Fibroblast of lung (primary cell): ENCODE results near the gene CARS2.

Source experiments
- EZH2 ChIP-seq: IDR thresholded peaks from 2 replicates; pipeline ENCODE4 v1.5.1; 2012; ENCODE audit warnings: low read length, control low read depth, mild to moderate bottlenecking; ENCODE audit errors: missing control alignments
- TF ChIP-seq, protein P1 (sequence below), 2 donors: IDR thresholded peaks in 1 of 2; conservative IDR thresholded peaks in 1 of 2; 1 replicate in 1 of 2; 2 replicates in 1 of 2; pipeline ENCODE4 v1.5.1; 2011 to 2012; ENCODE audit warnings: low read length in 2 of 2, control low read depth in 1 of 2, inconsistent platforms in 1 of 2, low read depth in 1 of 2, mild to moderate bottlenecking in 1 of 2

DNA sequence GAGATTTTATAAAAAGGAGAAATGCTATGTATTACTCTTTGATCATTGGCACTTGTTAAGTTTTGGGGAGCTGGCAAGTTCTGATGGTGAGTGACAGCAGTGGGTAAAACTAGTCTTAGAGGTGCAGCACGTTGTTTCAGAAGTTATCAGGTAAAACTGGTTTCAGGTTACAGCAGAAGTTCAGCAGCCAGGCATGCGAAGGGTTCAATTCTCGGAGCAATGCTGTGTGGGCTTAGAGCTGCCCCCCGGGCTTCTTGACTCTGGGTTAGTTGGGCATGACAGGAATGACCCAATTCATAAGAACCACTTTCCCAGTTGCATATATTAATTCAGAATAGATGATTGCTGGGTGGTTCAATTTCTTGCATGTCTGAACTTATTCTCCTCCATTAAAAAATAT lies 42.4 kb upstream of the CARS2 start:
- TF ChIP-seq, protein P1, sequence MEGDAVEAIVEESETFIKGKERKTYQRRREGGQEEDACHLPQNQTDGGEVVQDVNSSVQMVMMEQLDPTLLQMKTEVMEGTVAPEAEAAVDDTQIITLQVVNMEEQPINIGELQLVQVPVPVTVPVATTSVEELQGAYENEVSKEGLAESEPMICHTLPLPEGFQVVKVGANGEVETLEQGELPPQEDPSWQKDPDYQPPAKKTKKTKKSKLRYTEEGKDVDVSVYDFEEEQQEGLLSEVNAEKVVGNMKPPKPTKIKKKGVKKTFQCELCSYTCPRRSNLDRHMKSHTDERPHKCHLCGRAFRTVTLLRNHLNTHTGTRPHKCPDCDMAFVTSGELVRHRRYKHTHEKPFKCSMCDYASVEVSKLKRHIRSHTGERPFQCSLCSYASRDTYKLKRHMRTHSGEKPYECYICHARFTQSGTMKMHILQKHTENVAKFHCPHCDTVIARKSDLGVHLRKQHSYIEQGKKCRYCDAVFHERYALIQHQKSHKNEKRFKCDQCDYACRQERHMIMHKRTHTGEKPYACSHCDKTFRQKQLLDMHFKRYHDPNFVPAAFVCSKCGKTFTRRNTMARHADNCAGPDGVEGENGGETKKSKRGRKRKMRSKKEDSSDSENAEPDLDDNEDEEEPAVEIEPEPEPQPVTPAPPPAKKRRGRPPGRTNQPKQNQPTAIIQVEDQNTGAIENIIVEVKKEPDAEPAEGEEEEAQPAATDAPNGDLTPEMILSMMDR (conservative IDR thresholded peaks at IDR 0.05 in 1 of 2, IDR thresholded peaks at IDR 0.05 in 1 of 2; ENCODE audit: low read depth in 1 of 2, low read length in 2 of 2) = no peak
- TF ChIP-seq EZH2 = no peak
